WTC11 (cell line): ENCODE data around the gene SMARCA5. TPM values are rescaled to one million over a fixed set of nuclear protein-coding genes. Genes with fewer than 3 reads are reported as not detected.

Source experiments
- ATAC-seq: fragments of 200-7000 bp; cut with Tn5 transposase; 2 replicates; pipeline ENCODE4 v1.10.0; 2021; ENCODE audit warnings: mild to moderate bottlenecking, moderate library complexity
- CTCF ChIA-PET: fragments of 300-600 bp; sonication (Branson Sonifier 250); formaldehyde crosslinking; loops from one replicate; lab custom pipeline; 2021; ENCODE audit warnings: antibody characterized with exemption; lab: Charles Lee
- POLR2A ChIA-PET: fragments of 350-600 bp; sonication (Branson Sonifier 250); formaldehyde crosslinking; loops from one replicate; lab custom pipeline; 2021; ENCODE audit warnings: antibody characterized with exemption; lab: Charles Lee
- DNase-seq: peaks from one replicate; pipeline ENCODE4 v3.0.0; 2021; ENCODE audit warnings: low spot score
- H3K27ac Mint-ChIP-seq: 2 replicates; pipeline ENCODE4 v1.8.0; 2021; ENCODE audit warnings: mixed read lengths
- H3K27me3 Mint-ChIP-seq: 2 replicates; pipeline ENCODE4 v1.8.0; 2021; ENCODE audit warnings: low read depth, mild to moderate bottlenecking, moderate library complexity, mixed read lengths
- H3K36me3 Mint-ChIP-seq: 2 replicates; pipeline ENCODE4 v1.8.0; 2021; ENCODE audit warnings: mixed read lengths
- H3K4me1 Mint-ChIP-seq: 2 replicates; pipeline ENCODE4 v1.8.0; 2022; ENCODE audit warnings: mixed read lengths
- H3K4me3 Mint-ChIP-seq: 2 replicates; pipeline ENCODE4 v1.8.0; 2021; ENCODE audit warnings: mild to moderate bottlenecking, moderate library complexity, mixed read lengths
- H3K9me3 Mint-ChIP-seq: 2 replicates; pipeline ENCODE4 v1.8.0; 2021; ENCODE audit warnings: mixed read lengths
- AR ChIP-seq: fragments of 250-450 bp; sonication (Bioruptor Pico); IDR thresholded peaks from 2 replicates; pipeline ENCODE4 v1.9.0; 2021; ENCODE audit warnings: mild to moderate bottlenecking
- CBFB ChIP-seq: sonication (generic); formaldehyde crosslinking; IDR thresholded peaks from 2 replicates; pipeline ENCODE4 v1.8.1; 2022; ENCODE audit warnings: mild to moderate bottlenecking, low read depth, missing genetic modification reagents
- E2F1 ChIP-seq: sonication (generic); formaldehyde crosslinking; IDR thresholded peaks from 2 replicates; pipeline ENCODE4 v1.8.0; 2022; ENCODE audit warnings: mild to moderate bottlenecking, missing genetic modification reagents
- FOXP1 ChIP-seq: sonication (generic); formaldehyde crosslinking; IDR thresholded peaks from 2 replicates; pipeline ENCODE4 v1.8.0; 2022; ENCODE audit warnings: missing genetic modification reagents, mild to moderate bottlenecking, moderate library complexity, borderline replicate concordance
- JUN ChIP-seq: sonication (generic); formaldehyde crosslinking; IDR thresholded peaks from 2 replicates; pipeline ENCODE4 v1.8.0; 2023; ENCODE audit warnings: mild to moderate bottlenecking, missing genetic modification reagents
- PRDM15 ChIP-seq: sonication (generic); formaldehyde crosslinking; IDR thresholded peaks from 2 replicates; pipeline ENCODE4 v1.8.0; 2022; ENCODE audit warnings: missing genetic modification reagents
- SOX15 ChIP-seq: fragments of 250-450 bp; sonication (Bioruptor Pico); IDR thresholded peaks from 2 replicates; pipeline ENCODE4 v1.9.0; 2021; ENCODE audit warnings: mild to moderate bottlenecking
- USF2 ChIP-seq: sonication (generic); formaldehyde crosslinking; IDR thresholded peaks from 2 replicates; pipeline ENCODE4 v1.8.1; 2023; ENCODE audit warnings: mild to moderate bottlenecking, missing genetic modification reagents, moderate library complexity
- ZBTB43 ChIP-seq: sonication (generic); formaldehyde crosslinking; IDR thresholded peaks from 2 replicates; pipeline ENCODE4 v1.8.1; 2023; ENCODE audit warnings: mild to moderate bottlenecking, missing genetic modification reagents
- ZNF138 ChIP-seq: sonication (generic); formaldehyde crosslinking; conservative IDR thresholded peaks from 2 replicates; pipeline ENCODE4 v1.8.1; 2022; ENCODE audit warnings: mild to moderate bottlenecking, moderate library complexity, missing genetic modification reagents
- ZNF281 ChIP-seq: sonication (generic); formaldehyde crosslinking; IDR thresholded peaks from 2 replicates; pipeline ENCODE4 v1.8.0; 2023; ENCODE audit warnings: mild to moderate bottlenecking, missing genetic modification reagents
- ZNF512 ChIP-seq: sonication (generic); formaldehyde crosslinking; IDR thresholded peaks from 2 replicates; pipeline ENCODE4 v1.8.1; 2022; ENCODE audit warnings: missing genetic modification reagents, borderline replicate concordance
- ZNF532 ChIP-seq: fragments of 250-450 bp; sonication (Bioruptor Pico); IDR thresholded peaks from 2 replicates; pipeline ENCODE4 v1.9.0; 2021; ENCODE audit warnings: mild to moderate bottlenecking, borderline replicate concordance
- total RNA-seq: library from RNA; stranded (reverse); gene quantifications from 3 replicates; pipeline ENCODE4 v1.2.3, GENCODE V29; 2021

Gene SMARCA5
- total RNA-seq, 1 experiment from 2014 or later, result 98.8 TPM

- H3K9me3 Mint-ChIP-seq, result no peaks in the 10 kb centered on the region
- no peak overlapping the region for H3K4me3 Mint-ChIP-seq
- ATAC-seq (no peak), DNase-seq (no peak)
- ChIA-PET POLR2A (no interaction called here), CTCF (no interaction called here)
- no peaks in the 10 kb centered on the region for H3K36me3 Mint-ChIP-seq
- H3K27ac Mint-ChIP-seq, result no peak overlapping the region
- H3K27me3 Mint-ChIP-seq, result no peaks in the 10 kb centered on the region
- H3K4me1 Mint-ChIP-seq, result no peaks in the 10 kb centered on the region
- TF ChIP-seq ZNF281 (CRISPR knock-in tag) (no peak), JUN (CRISPR knock-in tag) (no peak), ZNF532 (no peak), CBFB (no peak), ZNF138 (no peak), SOX15 (CRISPR knock-in tag) (no peak), ZNF512 (CRISPR knock-in tag) (no peak), PRDM15 (no peak), ZBTB43 (CRISPR knock-in tag) (no peak), USF2 (CRISPR knock-in tag) (no peak), FOXP1 (CRISPR knock-in tag) (no peak), E2F1 (CRISPR knock-in tag) (no peak), AR (CRISPR knock-in tag) (no peak)
These were observed 7.5 kb upstream of the SMARCA5 start for GRCh38 chr4:143506031-143506430.
